Upper lobe of left lung (tissue), 6 donors: ENCODE results near the gene XPNPEP2. TPM values are rescaled to one million over a fixed set of nuclear protein-coding genes. Genes with fewer than 3 reads are reported as not detected.

Experiments used
- ATAC-seq, 2 donors: fragments of 200-7000 bp; cut with Tn5 transposase; one replicate each; pipeline ENCODE4 v1.9.1; 2022; ENCODE audit warnings: mild to moderate bottlenecking in 2 of 2, moderate library complexity in 2 of 2; ENCODE audit not compliant: low FRiP score in 2 of 2
- DNase-seq, 2 donors: peaks; one replicate each; pipeline ENCODE4 v3.0.0-alpha.2; 2019 to 2020
- H3K27ac ChIP-seq, 4 donors: fragments of 200-600 bp; sonication (generic); one replicate each; pipeline ENCODE4 v1.5.1; 2016 to 2019
- H3K27me3 ChIP-seq, 4 donors: fragments of 200-600 bp; sonication (generic); one replicate each; pipeline ENCODE4 v1.5.1; 2017 to 2019
- H3K36me3 ChIP-seq, 4 donors: fragments of 200-600 bp; sonication (generic); one replicate each; pipeline ENCODE4 v1.5.1; 2016 to 2019
- H3K4me1 ChIP-seq, 4 donors: fragments of 200-600 bp; sonication (generic); one replicate each; pipeline ENCODE4 v1.5.1; 2018 to 2019
- H3K4me3 ChIP-seq, 4 donors: fragments of 200-600 bp; sonication (generic); one replicate each; pipeline ENCODE4 v1.5.1; 2017 to 2019; ENCODE audit warnings: mild to moderate bottlenecking in 2 of 4, moderate library complexity in 1 of 4
- H3K9me3 ChIP-seq, 4 donors: fragments of 200-600 bp; sonication (generic); one replicate each; pipeline ENCODE4 v1.5.1; 2018 to 2019
- CTCF ChIP-seq, 6 experiments: fragments of 450-650 bp in 4 of 6; fragments of 200-600 bp in 2 of 6; sonication (generic) in 2 of 6; IDR thresholded peaks; one replicate each; pipeline ENCODE4 v1.5.1; 2016 to 2019; ENCODE audit warnings: antibody characterized with exemption in 6 of 6
- EP300 ChIP-seq, 4 donors: sonication (generic); formaldehyde crosslinking; IDR thresholded peaks; one replicate each; pipeline ENCODE4 v1.5.1; 2017; ENCODE audit warnings: antibody characterized with exemption in 4 of 4, control low read depth in 2 of 4
- POLR2A ChIP-seq, 4 donors: fragments of 450-650 bp; IDR thresholded peaks; one replicate each; pipeline ENCODE4 v1.5.1; 2016 to 2017; ENCODE audit warnings: antibody characterized with exemption in 4 of 4, mild to moderate bottlenecking in 2 of 4
- POLR2AphosphoS5 ChIP-seq, 2 donors: sonication (generic); formaldehyde crosslinking; IDR thresholded peaks; one replicate each; pipeline ENCODE4 v1.5.1; 2017; ENCODE audit warnings: antibody characterized with exemption in 2 of 2
- WGBS, 2 donors: methylation state at CpG; one replicate each; pipeline ENCODE4 v1.1.5; 2017 to 2018; 5-methylcytosine and 5-hydroxymethylcytosine counted together
- total RNA-seq, 6 donors: library from RNA; depleted of rRNA in 4 of 6; stranded (reverse); fragments of >200 nt in 4 of 6; gene quantifications; one replicate each; pipeline versions ENCODE4 v1.1.0 to v1.2.1, GENCODE V29; 2016 to 2021
- donor health status: DM: no; HTN: no; CAD: no; lungs with moderate emphysema.
- donor health status: DM: no; HTN: yes; CAD: no; lungs with severe emphysema.

Gene XPNPEP2
- total RNA-seq, 6 donors from 2014 or later, result 0.91 to 5.1 (median 2.5) TPM; not detected in 2

- peak in 1 of 2 donors; percentile 50 for DNase-seq
- Histone ChIP-seq H3K9me3 (no peaks in the 10 kb centered on the region), H3K27me3 (peaks cover 0 to 5% (median 0%) of the 10 kb centered on the region in 4 donors), H3K4me1 (no peaks in the 10 kb centered on the region), H3K4me3 (no peak overlapping the region), H3K27ac (peak overlapping the region in 1 of 4 donors; percentile 35), H3K36me3 (no peaks in the 10 kb centered on the region)
- no peak for ATAC-seq
- no peak for TF ChIP-seq POLR2AphosphoS5 (IDR thresholded peaks at IDR 0.05)
- TF ChIP-seq EP300 (IDR thresholded peaks at IDR 0.05), result no peak
- no peak for TF ChIP-seq POLR2A (IDR thresholded peaks at IDR 0.05)
- TF ChIP-seq CTCF (IDR thresholded peaks at IDR 0.05), result no peak
- 46 to 65% methylated on average over 2 of the region's 2 CpGs for WGBS, 2 donors
Measured at GRCh38 chrX:129731228-129731627, 7.6 kb upstream of the XPNPEP2 start.

DNA sequence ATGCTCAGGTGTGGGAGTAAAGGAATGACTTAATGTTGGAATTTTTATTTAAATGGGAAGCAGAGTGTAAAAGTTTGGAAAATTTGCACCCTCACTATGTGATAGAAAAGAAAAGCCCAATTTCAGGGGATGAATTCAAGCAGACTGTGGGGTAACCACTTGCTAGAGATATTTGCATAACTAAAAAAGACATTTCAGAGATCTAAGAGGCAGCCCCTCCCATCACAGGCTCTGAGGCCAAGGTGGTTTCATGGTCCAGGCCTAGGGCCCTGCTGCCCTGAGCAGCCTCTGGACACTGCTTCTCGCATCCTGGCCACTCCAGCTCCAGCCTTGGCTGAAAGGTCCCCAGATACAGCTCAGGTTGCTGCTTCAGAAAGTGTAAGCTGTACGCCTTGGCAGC lies 5.9 kb upstream of the XPNPEP2 start:
- TF ChIP-seq CTCF (IDR thresholded peaks at IDR 0.05) (no peak), POLR2AphosphoS5 (IDR thresholded peaks at IDR 0.05) (no peak), POLR2A (IDR thresholded peaks at IDR 0.05) (no peak), EP300 (IDR thresholded peaks at IDR 0.05) (no peak)
- 77% methylated on average over 2 of the region's 2 CpGs; no CpG with 5 or more reads in 1 of the 2 donors for WGBS, 2 donors
- ATAC-seq, result no peak
- no peaks in the 10 kb centered on the region for H3K36me3 ChIP-seq
- peaks cover 0 to 5% (median 0%) of the 10 kb centered on the region in 4 donors for H3K27me3 ChIP-seq
- DNase-seq, result no peak
- H3K27ac ChIP-seq, result no peak overlapping the region
- H3K4me3 ChIP-seq, result no peak overlapping the region
- H3K9me3 ChIP-seq, result no peaks in the 10 kb centered on the region
- no peaks in the 10 kb centered on the region for H3K4me1 ChIP-seq

DNA sequence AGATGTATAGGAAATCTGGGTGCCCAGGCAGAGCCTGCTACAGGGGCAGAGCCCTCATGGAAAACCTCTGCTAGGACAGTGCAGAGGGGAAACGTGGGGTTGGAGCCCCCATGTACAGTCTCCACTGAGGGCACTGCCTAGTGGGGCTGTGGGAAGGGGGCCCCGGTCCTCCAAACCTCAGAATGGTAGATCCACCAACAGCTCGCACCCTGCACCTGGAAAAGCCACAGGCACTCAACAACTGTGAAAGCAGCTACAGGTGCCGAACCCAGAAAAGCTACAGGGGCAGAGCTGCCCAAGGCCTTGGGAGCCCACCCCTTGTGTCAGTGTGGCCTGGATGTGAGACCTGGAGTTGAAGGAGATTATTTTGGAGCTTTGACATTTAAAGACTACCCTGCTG lies 5.4 kb upstream of the XPNPEP2 start:
- Histone ChIP-seq H3K27ac (no peak overlapping the region), H3K4me1 (no peaks in the 10 kb centered on the region), H3K36me3 (no peaks in the 10 kb centered on the region), H3K27me3 (peaks cover 0 to 5% (median 0%) of the 10 kb centered on the region in 4 donors), H3K9me3 (no peaks in the 10 kb centered on the region), H3K4me3 (no peak overlapping the region)
- no peak for DNase-seq
- ATAC-seq, result no peak
- no peak for TF ChIP-seq CTCF (IDR thresholded peaks at IDR 0.05)
- TF ChIP-seq POLR2AphosphoS5 (IDR thresholded peaks at IDR 0.05), result no peak
- no peak for TF ChIP-seq POLR2A (IDR thresholded peaks at IDR 0.05)
- TF ChIP-seq EP300 (IDR thresholded peaks at IDR 0.05), result no peak
- 69% methylated on average over 4 of the region's 4 CpGs; no CpG with 5 or more reads in 1 of the 2 donors for WGBS, 2 donors

GRCh38 chrX:129736491-129736890 lies 2.3 kb upstream of the XPNPEP2 start:
- no peak overlapping the region for H3K4me3 ChIP-seq
- no peaks in the 10 kb centered on the region for H3K36me3 ChIP-seq
- H3K9me3 ChIP-seq, result no peaks in the 10 kb centered on the region
- no peak for TF ChIP-seq POLR2A (IDR thresholded peaks at IDR 0.05)
- H3K27ac ChIP-seq, result no peak overlapping the region
- no peaks in the 10 kb centered on the region for H3K4me1 ChIP-seq
- H3K27me3 ChIP-seq, result peaks cover 0 to 5% (median 0%) of the 10 kb centered on the region in 4 donors
- no peak for DNase-seq
- 55 to 70% methylated on average over 4 to 6 of the region's 6 CpGs for WGBS, 2 donors
- ATAC-seq, result no peak

- H3K4me3 ChIP-seq, result no peak overlapping the region
- H3K27ac ChIP-seq, result peak overlapping the region in 1 of 4 donors; percentile 2
- ATAC-seq (peak in 1 of 2 donors; percentile 90), DNase-seq (no peak)
- H3K36me3 ChIP-seq, result no peaks in the 10 kb centered on the region
- no peaks in the 10 kb centered on the region for H3K9me3 ChIP-seq
- TF ChIP-seq POLR2A (IDR thresholded peaks at IDR 0.05) (no peak), CTCF (IDR thresholded peaks at IDR 0.05) (no peak), POLR2AphosphoS5 (IDR thresholded peaks at IDR 0.05) (no peak), EP300 (IDR thresholded peaks at IDR 0.05) (no peak)
- peaks cover 0 to 3% (median 0%) of the 10 kb centered on the region in 4 donors for H3K27me3 ChIP-seq
- H3K4me1 ChIP-seq, result no peaks in the 10 kb centered on the region
- 55 to 70% methylated on average over 5 of the region's 5 CpGs for WGBS, 2 donors
Measured at GRCh38 chrX:129737916-129738315, 863 bp upstream of the XPNPEP2 start.
